Stimulated activated CD8-positive, alpha-beta memory T cell treated with anti-CD3 and anti-CD28 coated beads, Interleukin-15, amount 100 ng/mL, for 1 hour (primary cell): ENCODE data around the gene TNS4.

Experiments used
- DNase-seq: peaks from one replicate; pipeline ENCODE4 v3.0.0-alpha.2; 2020; ENCODE audit warnings: low read depth

TNS4 gene

GRCh38 chr17:40471846-40472732, 29.3 kb downstream of the TNS4 start:
- DNase-seq = no peak

GRCh38 chr17:40470932-40471828, 30.2 kb downstream of the TNS4 start:
- no peak for DNase-seq

GRCh38 chr17:40469805-40470675, 31.4 kb downstream of the TNS4 start:
- no peak for DNase-seq

DNA sequence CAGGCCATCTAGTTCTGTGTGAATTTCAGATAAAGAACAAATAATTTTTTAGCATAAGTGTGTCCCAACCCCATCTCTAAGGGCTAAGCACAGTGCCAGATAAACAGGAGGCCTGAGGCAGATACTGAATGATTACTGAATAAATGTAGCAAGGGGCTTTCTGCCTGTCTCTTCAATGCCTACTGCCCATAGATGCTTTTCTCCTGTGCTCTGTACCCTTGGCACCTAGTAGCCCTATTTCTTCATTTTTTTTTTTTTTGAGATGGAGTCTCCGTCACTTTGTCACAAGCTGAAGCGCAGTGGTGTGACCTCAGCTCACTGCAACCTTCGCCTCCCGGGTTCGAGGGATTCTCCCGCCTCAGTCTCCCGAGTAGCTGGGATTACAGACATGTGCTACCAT, 32.9 kb downstream of the TNS4 start:
- DNase-seq = no peak

GRCh38 chr17:40467281-40467867, 34.0 kb downstream of the TNS4 start:
- DNase-seq = no peak

GRCh38 chr17:40466298-40466971, 35.0 kb downstream of the TNS4 start:
- DNase-seq = no peak

- no peak for DNase-seq
These were observed 37.0 kb downstream of the TNS4 start for GRCh38 chr17:40464392-40464855.

DNA sequence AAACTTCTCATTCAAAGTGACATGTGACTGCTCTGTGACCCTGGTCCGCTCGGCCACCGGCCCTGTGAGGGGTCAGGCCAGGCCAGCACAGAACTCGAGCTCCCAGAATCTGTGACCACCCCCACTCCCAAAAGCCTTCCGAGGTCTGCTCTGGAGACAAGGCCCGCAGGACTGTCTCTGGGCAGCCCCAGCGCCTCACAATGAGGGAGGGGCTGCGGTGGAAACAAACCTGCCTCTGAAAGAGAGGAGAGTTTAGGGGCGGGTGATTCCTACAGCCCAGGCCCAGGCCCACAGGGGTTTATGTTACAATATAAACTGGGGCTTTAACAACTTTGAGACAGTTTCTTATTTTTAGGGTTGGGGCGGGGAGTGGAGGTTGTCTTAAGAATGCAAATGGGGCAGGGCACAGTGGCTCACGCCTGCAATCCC, 38.3 kb downstream of the TNS4 start:
- no peak for DNase-seq

DNA sequence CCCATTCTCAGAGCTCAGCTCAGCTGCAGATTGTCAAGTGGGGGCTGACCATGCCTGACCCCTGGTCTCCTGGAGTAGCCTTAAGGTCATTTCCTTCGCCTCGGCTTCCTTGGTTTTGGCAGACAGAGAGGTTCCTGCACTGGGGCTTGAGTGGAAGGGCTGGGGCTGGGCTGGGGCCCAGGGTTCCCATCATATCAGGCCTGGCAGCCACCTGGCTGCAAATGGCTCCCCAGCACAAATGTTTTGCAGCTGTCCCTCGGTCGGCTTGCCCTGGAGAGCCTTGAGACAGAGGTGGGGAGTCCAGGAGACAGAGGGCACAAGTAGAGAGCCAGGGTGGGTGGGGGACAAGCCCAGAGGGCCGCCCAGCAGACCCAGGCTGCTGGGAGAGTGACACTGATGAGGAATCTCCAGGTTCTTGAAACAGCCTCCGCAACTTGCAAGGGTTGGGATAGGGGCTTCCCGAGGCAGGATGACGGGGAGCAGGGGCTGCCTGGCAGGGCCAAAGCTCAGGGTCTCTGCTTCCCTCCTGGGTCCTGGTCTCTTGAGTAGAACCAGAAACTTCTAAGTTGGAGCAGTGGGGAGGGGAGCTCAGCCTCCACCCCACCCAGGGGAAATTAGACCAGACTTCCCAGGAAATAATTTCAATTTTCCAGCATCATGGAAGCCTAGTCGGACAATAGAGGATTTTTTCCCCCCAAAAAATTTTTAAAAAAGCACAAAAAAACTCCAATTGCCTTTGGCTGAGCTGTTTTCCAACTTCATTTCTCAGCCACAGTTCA, 38.9 kb downstream of the TNS4 start:
- no peak for DNase-seq

DNA sequence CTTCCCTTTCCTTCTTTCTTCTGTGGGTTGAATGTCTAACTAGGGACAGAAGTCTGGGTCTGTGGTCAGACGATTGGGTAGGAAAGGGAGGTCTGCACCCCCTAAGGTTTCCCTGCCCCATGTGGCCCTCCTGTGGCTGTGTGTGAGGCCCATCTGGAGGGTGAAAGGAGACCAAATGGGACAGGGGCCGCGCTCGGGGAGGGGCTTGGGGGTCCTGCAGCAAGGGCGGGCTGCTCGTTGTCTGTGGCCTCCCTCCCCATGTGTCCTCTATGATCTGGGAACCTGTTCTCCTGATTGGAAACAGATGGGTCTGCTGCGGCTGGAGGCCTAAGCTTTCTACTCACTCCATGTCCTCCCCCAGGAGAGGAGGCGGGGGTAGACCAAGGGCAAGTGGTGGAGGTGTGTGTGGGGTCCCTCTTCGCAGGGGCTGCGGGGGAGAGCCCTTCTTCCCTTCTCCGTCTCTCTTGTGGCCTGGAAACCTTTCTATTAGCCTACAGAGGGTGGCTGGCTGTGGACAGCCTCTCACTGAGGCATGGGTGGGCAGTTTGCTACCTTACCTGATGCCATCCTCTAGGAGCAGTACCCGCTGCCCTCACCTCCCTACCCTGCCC, 39.6 kb downstream of the TNS4 start:
- DNase-seq = no peak

DNA sequence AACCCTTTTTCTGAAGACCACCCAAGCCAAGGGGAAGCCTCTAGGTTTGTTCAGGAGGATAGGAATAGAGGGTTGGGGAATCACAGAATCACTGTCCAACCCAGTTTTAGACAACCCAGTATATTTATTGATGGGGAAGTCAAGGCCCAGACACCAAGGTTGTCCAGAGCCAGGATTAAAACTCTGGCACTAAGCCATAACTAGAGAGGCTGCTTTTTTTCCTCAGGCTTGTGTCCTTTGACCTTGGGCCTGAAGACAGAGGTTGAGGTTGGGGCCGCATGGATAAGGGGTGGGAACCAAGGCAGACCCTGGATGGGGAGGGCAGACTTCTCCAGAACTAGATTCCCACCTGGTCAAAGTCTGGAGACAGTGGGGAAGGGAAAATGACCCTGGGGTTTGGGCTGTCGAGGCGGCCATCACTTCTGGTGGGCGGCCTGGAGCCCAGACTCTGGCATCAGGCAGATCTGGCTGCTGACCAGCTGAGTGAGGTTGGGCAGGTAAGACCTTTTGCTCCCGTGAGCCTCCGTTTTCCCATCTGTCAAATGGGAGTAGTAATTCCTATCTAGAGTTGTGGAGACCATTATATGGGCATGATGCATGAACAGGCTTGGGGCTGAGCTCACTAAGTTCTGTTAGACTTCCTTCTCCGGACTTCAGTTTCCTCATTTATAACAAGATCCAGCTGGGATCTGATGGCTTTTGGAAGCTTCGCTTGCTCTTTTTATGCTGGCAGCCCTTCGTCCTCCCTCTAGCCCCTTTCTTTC, 40.3 kb downstream of the TNS4 start:
- DNase-seq = no peak

DNA sequence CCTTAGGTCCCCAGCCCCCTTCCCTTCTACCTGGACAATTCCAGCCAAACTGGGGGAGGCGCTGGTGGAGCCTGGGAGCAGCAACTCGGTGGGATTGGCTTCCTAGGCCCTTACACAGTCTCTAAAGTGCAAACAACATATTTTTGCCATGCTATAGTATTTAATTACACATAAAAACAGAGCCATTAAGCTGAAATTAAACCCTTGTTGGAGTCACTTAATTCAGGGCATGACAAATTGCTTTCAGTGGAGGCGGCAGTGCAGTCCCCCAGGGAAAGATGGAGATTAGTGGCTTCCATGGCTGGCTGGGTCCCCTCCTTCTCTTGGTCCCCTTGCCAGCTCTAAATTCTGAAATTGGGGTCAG, 40.8 kb downstream of the TNS4 start:
- DNase-seq = no peak

GRCh38 chr17:40459636-40460603, 41.5 kb downstream of the TNS4 start:
- no peak for DNase-seq

- DNase-seq = no peak
These were observed 42.5 kb downstream of the TNS4 start for GRCh38 chr17:40458851-40459482.

- no peak for DNase-seq
These were observed 43.2 kb downstream of the TNS4 start for GRCh38 chr17:40457964-40458791.

GRCh38 chr17:40457369-40457768, 44.1 kb downstream of the TNS4 start:
- DNase-seq = no peak
